Kidney capillary endothelial cell (primary cell): ENCODE measurements around the gene FNDC3B.

ENCODE experiments used
- DNase-seq: peaks from one replicate; pipeline ENCODE4 v3.0.0-alpha.2; 2018; ENCODE audit warnings: low spot score

FNDC3B gene

GRCh38 chr3:172056416-172056815 is 17.0 kb downstream of the FNDC3B start:
- DNase-seq, result no peak

GRCh38 chr3:172057059-172057458 is 17.7 kb downstream of the FNDC3B start:
- no peak for DNase-seq

GRCh38 chr3:172057624-172058327 is 18.4 kb downstream of the FNDC3B start:
- DNase-seq, result no peak

- DNase-seq, result no peak
Measured at GRCh38 chr3:172059532-172059931, 20.2 kb downstream of the FNDC3B start.

- no peak for DNase-seq
Measured at GRCh38 chr3:172060234-172060633, 20.9 kb downstream of the FNDC3B start.

GRCh38 chr3:172061724-172062184 is 22.4 kb downstream of the FNDC3B start:
- DNase-seq, result no peak

GRCh38 chr3:172062761-172063160 is 23.4 kb downstream of the FNDC3B start:
- DNase-seq, result no peak

GRCh38 chr3:172063456-172064432 is 24.4 kb downstream of the FNDC3B start:
- DNase-seq, result no peak

GRCh38 chr3:172065527-172065926 is 26.1 kb downstream of the FNDC3B start:
- no peak for DNase-seq

- peak; percentile 53 for DNase-seq
Measured at GRCh38 chr3:172065967-172066762, 26.8 kb downstream of the FNDC3B start.

GRCh38 chr3:172066880-172067796 is 27.8 kb downstream of the FNDC3B start:
- DNase-seq, result no peak

GRCh38 chr3:172067837-172068440 is 28.6 kb downstream of the FNDC3B start:
- no peak for DNase-seq

- no peak for DNase-seq
Measured at GRCh38 chr3:172068977-172069376, 29.6 kb downstream of the FNDC3B start.

- no peak for DNase-seq
Measured at GRCh38 chr3:172069478-172069877, 30.1 kb downstream of the FNDC3B start.

GRCh38 chr3:172070269-172070668 is 30.9 kb downstream of the FNDC3B start:
- no peak for DNase-seq

GRCh38 chr3:172070802-172071201 is 31.4 kb downstream of the FNDC3B start:
- DNase-seq, result no peak

- DNase-seq, result no peak
Measured at GRCh38 chr3:172071780-172072330, 32.5 kb downstream of the FNDC3B start.

GRCh38 chr3:172072543-172072942 is 33.2 kb downstream of the FNDC3B start:
- no peak for DNase-seq

- no peak for DNase-seq
Measured at GRCh38 chr3:172073262-172073915, 34.0 kb downstream of the FNDC3B start.

- DNase-seq, result no peak
Measured at GRCh38 chr3:172074032-172074431, 34.7 kb downstream of the FNDC3B start.
